GM12864 (cell line): Measurements from ENCODE around the gene ACAP1.
"Not testable (repeated sequence)": the region's sequence is repeated elsewhere in the genome, so short reads cannot be mapped to it uniquely, and the experiment has no call there.

ENCODE experiments used
- DNase-seq: peaks from one replicate; pipeline ENCODE4 v3.0.0-alpha.2; 2011; ENCODE audit warnings: low read depth
- H3K4me3 ChIP-seq: 2 replicates; pipeline ENCODE4 v1.5.1; 2011; ENCODE audit warnings: mild to moderate bottlenecking, low read depth, low read length, control low read depth
- CTCF ChIP-seq: IDR thresholded peaks from 2 replicates; pipeline ENCODE4 v1.5.1; 2011; ENCODE audit warnings: low read depth, mild to moderate bottlenecking, moderate library complexity, low read length, control low read depth, inconsistent platforms; ENCODE audit errors: missing control alignments

Gene ACAP1

DNA sequence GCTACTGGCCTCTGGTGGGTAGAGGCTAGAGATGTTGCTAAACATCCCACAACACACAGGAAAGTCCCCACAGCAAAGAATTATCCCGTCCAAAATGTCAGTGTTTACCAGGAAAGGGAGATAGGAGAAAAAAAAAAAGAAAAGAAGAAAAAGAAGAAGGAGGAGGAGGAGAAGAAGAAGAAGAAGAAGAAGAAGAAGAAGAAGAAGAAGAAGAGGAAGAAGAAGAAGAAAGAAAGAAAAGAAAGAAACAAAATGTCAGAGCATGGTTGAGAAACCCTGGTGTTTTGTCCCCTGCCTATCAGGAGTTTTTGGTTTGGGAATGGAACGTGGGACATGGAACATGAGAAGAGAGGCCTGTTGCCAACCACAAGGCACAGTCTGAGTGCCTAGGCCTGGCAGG lies 21.1 kb downstream of the ACAP1 start:
- no peak overlapping the region for H3K4me3 ChIP-seq
- TF ChIP-seq CTCF, result no peak
- DNase-seq, result no peak

DNA sequence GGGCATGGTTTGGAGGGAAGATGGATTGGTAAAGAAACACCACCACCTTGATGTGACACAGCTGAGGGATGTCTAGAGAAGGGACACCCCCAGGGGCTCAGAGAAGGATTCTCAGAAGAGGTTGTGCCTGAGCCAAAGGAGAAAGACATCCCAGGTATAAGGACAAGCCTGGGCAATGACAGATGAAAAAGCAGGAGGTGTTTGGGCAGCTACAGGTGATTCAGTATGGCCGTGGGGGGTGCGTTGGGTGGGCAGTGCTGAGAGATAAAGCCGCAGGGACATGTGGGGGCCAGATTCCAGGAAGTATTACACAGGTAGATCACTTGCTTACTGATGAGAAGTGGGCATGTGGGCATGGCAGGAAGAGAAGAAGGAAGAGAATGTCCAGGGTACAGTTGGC lies 25.6 kb downstream of the ACAP1 start:
- no peak for DNase-seq
- no peak for TF ChIP-seq CTCF

DNA sequence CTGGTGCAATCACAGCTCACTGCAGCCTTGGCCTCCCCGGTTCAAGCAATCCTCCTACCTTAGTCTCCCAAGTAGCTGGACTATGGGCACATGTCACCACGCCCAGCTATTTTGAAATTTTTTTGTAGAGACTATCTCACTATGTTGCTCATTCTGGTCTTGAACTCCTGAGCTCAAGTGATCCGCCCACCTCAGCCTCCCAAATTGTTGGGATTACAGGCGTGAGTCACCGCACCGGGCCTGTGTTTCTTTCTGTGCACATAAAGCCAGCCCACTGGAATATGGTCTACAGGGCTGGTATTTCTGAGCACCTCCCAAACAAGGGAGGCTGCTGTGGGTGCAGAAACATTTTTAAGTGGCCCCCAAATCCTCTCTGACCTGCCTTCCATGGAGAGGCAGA lies 27.0 kb downstream of the ACAP1 start:
- H3K4me3 ChIP-seq, result no peak overlapping the region
- DNase-seq, result no peak
- no peak for TF ChIP-seq CTCF

More for the DNA sequence above, 25.6 kb downstream of the ACAP1 start:
- H3K4me3 ChIP-seq, result no peak overlapping the region

GRCh38 chr17:7365963-7366362 lies 29.6 kb downstream of the ACAP1 start:
- not testable (repeated sequence) for H3K4me3 ChIP-seq, DNase-seq

- no peak for TF ChIP-seq CTCF
- DNase-seq, result no peak
- no peak overlapping the region for H3K4me3 ChIP-seq
Observed at GRCh38 chr17:7367083-7367482, 30.8 kb downstream of the ACAP1 start.

DNA sequence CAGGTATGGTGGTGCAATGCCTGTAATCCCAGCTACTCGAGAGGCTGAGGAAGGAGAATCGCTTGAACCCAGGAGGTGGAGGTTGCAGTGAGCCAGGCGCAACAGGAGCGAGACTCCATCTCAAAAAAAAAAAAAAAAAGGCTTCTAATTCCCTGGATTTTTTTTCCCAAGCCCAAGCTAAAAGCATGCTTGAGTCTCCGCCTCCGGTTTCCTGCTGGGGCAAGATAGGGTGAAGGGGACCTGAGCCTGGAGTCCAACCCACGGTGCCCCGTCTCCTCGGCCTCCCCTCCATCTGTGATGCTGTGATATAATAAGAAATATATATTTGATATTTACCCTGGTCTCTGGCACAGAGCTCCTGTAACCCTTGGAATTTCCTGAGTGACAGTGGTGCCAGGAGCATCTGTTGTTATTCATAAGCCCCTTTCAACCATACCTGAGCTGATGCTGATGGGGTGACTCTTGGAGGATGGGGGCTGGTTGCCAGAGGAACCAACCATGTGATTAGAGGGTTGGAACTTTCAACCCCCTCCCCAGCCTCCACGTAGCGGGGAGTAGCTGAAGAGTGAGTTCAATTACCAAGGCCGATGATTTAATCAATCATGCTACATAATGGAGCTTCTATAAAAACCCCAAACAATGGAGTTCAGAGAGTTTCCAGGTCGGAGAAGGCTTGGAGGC lies 31.7 kb downstream of the ACAP1 start:
- no peak for TF ChIP-seq CTCF
- no peak for DNase-seq
- no peak overlapping the region for H3K4me3 ChIP-seq

GRCh38 chr17:7368599-7368994 lies 32.3 kb downstream of the ACAP1 start:
- H3K4me3 ChIP-seq, DNase-seq: not testable (repeated sequence)

GRCh38 chr17:7369825-7370224 lies 33.5 kb downstream of the ACAP1 start:
- no peak for TF ChIP-seq CTCF
- DNase-seq, result no peak
- no peak overlapping the region for H3K4me3 ChIP-seq
